Spleen (tissue), 11 donors: Measurements from ENCODE around the gene SETD1B. TPM values are rescaled to one million over a fixed set of nuclear protein-coding genes. Genes with fewer than 3 reads are reported as not detected.
A peak's percentile ranks its signal among the peaks of the same experiment; 100 is the strongest.

ENCODE experiments used
- DNase-seq: peaks from one replicate; pipeline ENCODE4 v3.0.0-alpha.2; 2020
- H3K27ac ChIP-seq, 8 donors: fragments of 200-600 bp; sonication (generic) in 7 of 8; 1 replicate in 4 of 8; 2 replicates in 4 of 8; pipeline versions ENCODE4 v1.5.0 to v1.8.0; 2016 to 2021; ENCODE audit warnings: inconsistent platforms in 4 of 8, mild to moderate bottlenecking in 4 of 8, moderate library complexity in 1 of 8
- H3K27me3 ChIP-seq, 7 donors: fragments of 200-600 bp; sonication (generic) in 6 of 7; replicated peaks in 1 of 7; 1 replicate in 4 of 7; 2 replicates in 3 of 7; pipeline versions ENCODE4 v1.5.0 to v1.8.0; 2016 to 2021; ENCODE audit warnings: inconsistent platforms in 3 of 7, mild to moderate bottlenecking in 1 of 7
- H3K36me3 ChIP-seq, 6 donors: fragments of 200-600 bp; sonication (generic) in 5 of 6; 1 replicate in 4 of 6; 2 replicates in 2 of 6; pipeline versions ENCODE4 v1.5.0 to v1.8.0; 2016 to 2021; ENCODE audit warnings: inconsistent platforms in 2 of 6
- H3K4me1 ChIP-seq, 6 donors: fragments of 200-600 bp; sonication (generic) in 5 of 6; 1 replicate in 3 of 6; 2 replicates in 3 of 6; pipeline versions ENCODE4 v1.5.0 to v1.8.0; 2016 to 2021; ENCODE audit warnings: inconsistent platforms in 3 of 6
- H3K4me3 ChIP-seq, 8 donors: fragments of 200-600 bp; sonication (generic) in 7 of 8; 1 replicate in 4 of 8; 2 replicates in 4 of 8; pipeline versions ENCODE4 v1.5.0 to v1.8.0; 2016 to 2021; ENCODE audit warnings: inconsistent platforms in 4 of 8, mild to moderate bottlenecking in 4 of 8, moderate library complexity in 2 of 8
- H3K9me3 ChIP-seq, 8 donors: fragments of 200-600 bp; sonication (generic) in 7 of 8; 1 replicate in 4 of 8; 2 replicates in 4 of 8; pipeline versions ENCODE4 v1.5.0 to v1.8.0; 2016 to 2021; ENCODE audit warnings: inconsistent platforms in 4 of 8
- POLR2A ChIP-seq, 3 donors: fragments of 450-650 bp; IDR thresholded peaks; one replicate each; pipeline ENCODE4 v1.5.1; 2017; ENCODE audit warnings: antibody characterized with exemption in 3 of 3, mild to moderate bottlenecking in 1 of 3
- POLR2AphosphoS5 ChIP-seq, 3 donors: sonication (generic); formaldehyde crosslinking; IDR thresholded peaks; one replicate each; pipeline ENCODE4 v1.5.1; 2017; ENCODE audit warnings: antibody characterized with exemption in 3 of 3
- WGBS, 5 donors: extraction: QIAGEN DNeasy Blood & Tissue Kit in 3 of 5; methylation state at CpG; one replicate each; pipeline versions ENCODE4 v1.1.5 to v1.1.7; 2013 to 2018; 5-methylcytosine and 5-hydroxymethylcytosine counted together
- intact Hi-C: fragments of 100-400 bp; cut with DNase I; formaldehyde crosslinking; loops from one replicate; pipeline ENCODE4 v1.15.0; 2023; ENCODE audit warnings: low total_unique reads
- polyA plus RNA-seq, 3 donors: library from polyadenylated mRNA; stranded (reverse); fragments of 200-250 nt; gene quantifications; one replicate each; pipeline ENCODE4 v1.2.1, GENCODE V29; 2013
- total RNA-seq, 7 donors: library from RNA; depleted of rRNA in 3 of 7; stranded (reverse); fragments of >200 nt in 3 of 7; fragmentation: NEBNext Ultra II Directional in 4 of 7; extraction: Animal tissue kit (Norgen Biotek cat#: 25700) in 4 of 7; gene quantifications; one replicate each; pipeline versions ENCODE4 v1.1.0 to v1.2.1, GENCODE V29; 2016 to 2021
- TF ChIP-seq, protein P1 (sequence below), 11 experiments: fragments of 200-600 bp in 7 of 11; fragments of 450-650 bp in 4 of 11; sonication (generic) in 4 of 11; IDR thresholded peaks in 8 of 11; conservative IDR thresholded peaks in 3 of 11; 1 replicate in 7 of 11; 2 replicates in 4 of 11; pipeline versions ENCODE4 v1.4.0 to v1.8.0; 2016 to 2021; ENCODE audit warnings: antibody characterized with exemption in 11 of 11, inconsistent platforms in 4 of 11, mild to moderate bottlenecking in 1 of 11
- donor health status: healthy with polysubstance abuse.
- donor health status: DM: no; HTN: no; CAD: no; lungs with moderate emphysema.
- donor health status: DM: no; HTN: no; CAD: no.
- donor health status: Bipolar disorder and iron deficiency.
- donor health status: healthy.
- donor health status: DM: no; HTN: no; CAD: no.
- donor health status: DM: yes; HTN: yes; CAD: no.

SETD1B gene
- total and polyA plus RNA-seq, 10 donors, result 3.3 to 37.7 (median 22.1) TPM

- Histone ChIP-seq H3K9me3 (no peaks in the 10 kb centered on the region), H3K36me3 (peaks cover 0 to 95% (median 58%) of the 10 kb centered on the region in 6 donors), H3K27ac (peak overlapping the region; percentile 19 to 86 (median 74)), H3K27me3 (no peaks in the 10 kb centered on the region), H3K4me1 (peaks cover 44 to 95% (median 60%) of the 10 kb centered on the region in 6 donors), H3K4me3 (peak overlapping the region; percentile 47 to 86 (median 64))
- WGBS, 5 donors, result 2 to 6% (median 3%) methylated on average over 11 to 46 of the region's 46 CpGs
- intact Hi-C loops, result no loop called here
- TF ChIP-seq POLR2A (IDR thresholded peaks at IDR 0.05) (no peak), POLR2AphosphoS5 (IDR thresholded peaks at IDR 0.05) (peak; percentile 9 to 59 (median 18))
- TF ChIP-seq, protein P1, sequence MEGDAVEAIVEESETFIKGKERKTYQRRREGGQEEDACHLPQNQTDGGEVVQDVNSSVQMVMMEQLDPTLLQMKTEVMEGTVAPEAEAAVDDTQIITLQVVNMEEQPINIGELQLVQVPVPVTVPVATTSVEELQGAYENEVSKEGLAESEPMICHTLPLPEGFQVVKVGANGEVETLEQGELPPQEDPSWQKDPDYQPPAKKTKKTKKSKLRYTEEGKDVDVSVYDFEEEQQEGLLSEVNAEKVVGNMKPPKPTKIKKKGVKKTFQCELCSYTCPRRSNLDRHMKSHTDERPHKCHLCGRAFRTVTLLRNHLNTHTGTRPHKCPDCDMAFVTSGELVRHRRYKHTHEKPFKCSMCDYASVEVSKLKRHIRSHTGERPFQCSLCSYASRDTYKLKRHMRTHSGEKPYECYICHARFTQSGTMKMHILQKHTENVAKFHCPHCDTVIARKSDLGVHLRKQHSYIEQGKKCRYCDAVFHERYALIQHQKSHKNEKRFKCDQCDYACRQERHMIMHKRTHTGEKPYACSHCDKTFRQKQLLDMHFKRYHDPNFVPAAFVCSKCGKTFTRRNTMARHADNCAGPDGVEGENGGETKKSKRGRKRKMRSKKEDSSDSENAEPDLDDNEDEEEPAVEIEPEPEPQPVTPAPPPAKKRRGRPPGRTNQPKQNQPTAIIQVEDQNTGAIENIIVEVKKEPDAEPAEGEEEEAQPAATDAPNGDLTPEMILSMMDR (IDR thresholded peaks at IDR 0.05 in 8 of 11, conservative IDR thresholded peaks at IDR 0.05 in 3 of 11), result peak; percentile 83 to 100 (median 99)
- DNase-seq, result peak; percentile 94
These were observed 7.9 kb downstream of the SETD1B start for GRCh38 chr12:121811434-121812319.

GRCh38 chr12:121812320-121812871 lies 8.6 kb downstream of the SETD1B start:
- Histone ChIP-seq H3K27ac (peak overlapping the region; percentile 19 to 86 (median 74)), H3K9me3 (no peaks in the 10 kb centered on the region), H3K36me3 (peaks cover 0 to 95% (median 66%) of the 10 kb centered on the region in 6 donors), H3K27me3 (no peaks in the 10 kb centered on the region), H3K4me1 (peaks cover 37 to 91% (median 53%) of the 10 kb centered on the region in 6 donors), H3K4me3 (peak overlapping the region; percentile 47 to 86 (median 64))
- 25 to 46% (median 36%) methylated on average over 9 to 26 of the region's 26 CpGs for WGBS, 5 donors
- intact Hi-C loops, result no loop called here
- peak; percentile 90 for DNase-seq
- peak; percentile 22 to 63 (median 63) for TF ChIP-seq POLR2AphosphoS5 (IDR thresholded peaks at IDR 0.05)
- TF ChIP-seq, protein P1 (IDR thresholded peaks at IDR 0.05 in 8 of 11, conservative IDR thresholded peaks at IDR 0.05 in 3 of 11), result peak in 6 of 11 experiments; percentile 46 to 79 (median 56)
- TF ChIP-seq POLR2A (IDR thresholded peaks at IDR 0.05), result no peak

- no peaks in the 10 kb centered on the region for H3K27me3 ChIP-seq
- TF ChIP-seq, protein P1 (IDR thresholded peaks at IDR 0.05 in 8 of 11, conservative IDR thresholded peaks at IDR 0.05 in 3 of 11), result no peak
- TF ChIP-seq POLR2A (IDR thresholded peaks at IDR 0.05) (no peak), POLR2AphosphoS5 (IDR thresholded peaks at IDR 0.05) (no peak)
- peaks cover 32 to 83% (median 45%) of the 10 kb centered on the region in 6 donors for H3K4me1 ChIP-seq
- H3K4me3 ChIP-seq, result peak overlapping the region in 7 of 8 donors; percentile 53 to 86 (median 66)
- 40 to 65% (median 44%) methylated on average over 25 of the region's 25 CpGs for WGBS, 5 donors
- H3K36me3 ChIP-seq, result peaks cover 5 to 95% (median 72%) of the 10 kb centered on the region in 6 donors
- intact Hi-C loops, result no loop called here
- H3K9me3 ChIP-seq, result no peaks in the 10 kb centered on the region
- peak overlapping the region in 7 of 8 donors; percentile 0 to 86 (median 78) for H3K27ac ChIP-seq
- peak; percentile 78 for DNase-seq
These were observed 9.4 kb downstream of the SETD1B start for GRCh38 chr12:121812921-121813896.
